M059J (cell line): ENCODE results near the gene REPS2. TPM values are rescaled to one million over a fixed set of nuclear protein-coding genes. Genes with fewer than 3 reads are reported as not detected.
A peak's percentile ranks its signal among the peaks of the same experiment; 100 is the strongest.

Experiments
- DNase-seq: peaks from one replicate; pipeline ENCODE4 v3.0.0-alpha.2; 2012; ENCODE audit warnings: low read depth
- total RNA-seq: library from RNA; depleted of rRNA; stranded (reverse); fragments of >200 nt; shearing (Covaris generic); gene quantifications from 2 replicates; pipeline ENCODE4 v1.2.3, GENCODE V29; 2014

REPS2 gene
- total RNA-seq, 1 experiment from 2014 or later, result 3.3 TPM

DNA sequence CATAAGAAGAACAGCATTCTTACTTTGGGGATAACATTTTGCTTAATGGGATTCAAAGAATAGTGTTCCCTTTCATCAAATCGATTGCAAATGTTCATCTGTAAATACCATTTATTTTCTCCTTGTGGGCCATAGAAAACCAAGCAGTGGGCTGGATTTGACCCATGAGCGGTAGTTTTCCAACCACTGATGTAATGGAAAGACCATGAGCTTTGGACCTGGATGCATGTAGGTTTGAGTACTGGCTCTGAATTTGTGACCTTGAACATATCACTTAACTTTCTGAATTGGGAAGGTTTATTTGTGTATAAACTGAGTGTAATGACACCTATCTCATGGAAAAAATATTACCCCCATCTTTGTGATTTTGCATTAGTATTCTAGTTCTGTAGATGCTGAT lies 54.3 kb downstream of the REPS2 start:
- DNase-seq, result no peak

DNA sequence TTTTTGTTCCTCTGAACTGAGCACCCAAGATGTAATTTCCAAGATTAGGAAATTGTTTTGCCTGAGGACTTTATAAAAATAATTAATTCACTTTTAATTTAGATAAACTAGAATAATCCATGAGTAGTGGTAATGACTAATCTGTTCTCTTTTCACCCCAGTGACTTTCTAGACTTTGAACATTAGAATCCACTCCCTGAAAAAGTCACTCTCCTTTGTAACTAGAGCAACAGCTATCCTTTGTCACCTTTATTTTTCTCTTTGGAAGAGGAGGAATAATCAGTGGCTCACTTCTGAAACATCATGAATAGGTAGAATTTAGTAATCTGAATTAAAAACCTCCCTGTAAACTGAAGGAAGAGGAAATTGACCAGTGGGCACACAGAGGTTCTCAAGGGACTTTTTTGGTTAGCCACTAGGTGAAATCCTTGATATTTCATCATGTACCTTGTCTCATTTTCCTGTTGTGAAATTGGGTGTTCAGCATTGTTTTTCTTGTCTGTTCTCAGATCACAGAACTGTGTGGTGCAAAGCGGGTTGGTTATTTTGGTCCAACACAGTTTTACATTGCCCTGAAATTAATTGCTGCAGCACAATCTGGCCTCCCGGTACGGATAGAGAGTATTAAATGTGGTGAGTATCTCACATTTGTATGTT lies 59.4 kb downstream of the REPS2 start:
- no peak for DNase-seq

- peak; percentile 34 for DNase-seq
These were observed 60.8 kb downstream of the REPS2 start for GRCh38 chrX:17007134-17007768.

DNA sequence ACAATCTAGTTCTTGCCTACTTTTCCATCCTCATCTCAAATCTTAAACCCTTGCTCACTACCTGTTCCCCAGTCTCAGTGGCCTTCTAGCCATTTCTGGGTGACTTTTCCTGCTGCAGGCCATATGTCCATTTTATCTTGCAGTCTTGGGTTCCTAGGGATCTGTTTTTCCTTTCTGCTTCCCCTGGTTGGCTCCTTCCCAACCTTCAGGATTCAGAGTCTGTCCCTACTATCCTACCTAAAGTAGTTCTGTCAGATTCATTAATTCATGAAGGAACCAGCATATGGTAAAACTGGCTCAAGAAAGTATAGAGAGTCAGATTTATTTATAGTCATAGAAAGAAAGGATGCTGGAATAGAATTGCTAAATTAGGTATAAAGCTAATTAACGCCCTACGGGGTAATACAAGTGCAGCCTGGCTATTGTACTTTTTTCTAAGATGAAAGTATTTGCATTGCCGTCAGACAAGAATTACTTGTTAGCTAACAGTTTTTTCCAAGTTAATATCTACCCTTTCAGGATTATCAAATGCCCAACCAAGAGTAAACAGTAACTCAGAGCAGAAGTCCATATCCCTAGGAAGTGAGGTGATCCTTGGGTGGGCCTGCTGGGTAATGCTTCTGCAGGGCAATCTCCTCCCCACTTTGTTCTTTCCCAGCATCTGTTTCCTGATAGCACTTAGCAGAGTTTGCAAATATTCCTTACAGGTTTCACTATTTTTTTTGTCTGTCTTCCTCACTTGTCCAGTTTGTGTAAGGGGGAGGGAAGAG lies 63.6 kb downstream of the REPS2 start:
- no peak for DNase-seq

DNA sequence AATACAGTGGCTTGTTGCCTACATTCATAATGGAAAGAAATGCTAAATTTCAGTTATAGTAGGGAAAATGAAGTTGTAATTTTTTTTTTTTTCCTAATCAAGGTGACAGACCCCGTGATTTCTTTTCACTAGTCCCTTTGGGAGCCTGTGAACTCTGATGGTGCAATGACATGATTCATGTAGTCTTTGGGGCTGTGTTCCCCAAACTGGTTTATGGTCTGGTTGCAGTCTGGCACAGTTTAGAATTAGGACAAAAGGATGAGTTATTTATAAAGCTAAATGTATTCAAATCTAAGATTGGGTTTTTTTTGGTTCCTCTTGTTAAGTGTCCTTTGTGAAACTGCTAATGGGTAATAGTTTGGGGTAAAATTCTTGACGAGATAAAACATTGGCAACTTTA lies 66.0 kb downstream of the REPS2 start:
- DNase-seq, result no peak

DNA sequence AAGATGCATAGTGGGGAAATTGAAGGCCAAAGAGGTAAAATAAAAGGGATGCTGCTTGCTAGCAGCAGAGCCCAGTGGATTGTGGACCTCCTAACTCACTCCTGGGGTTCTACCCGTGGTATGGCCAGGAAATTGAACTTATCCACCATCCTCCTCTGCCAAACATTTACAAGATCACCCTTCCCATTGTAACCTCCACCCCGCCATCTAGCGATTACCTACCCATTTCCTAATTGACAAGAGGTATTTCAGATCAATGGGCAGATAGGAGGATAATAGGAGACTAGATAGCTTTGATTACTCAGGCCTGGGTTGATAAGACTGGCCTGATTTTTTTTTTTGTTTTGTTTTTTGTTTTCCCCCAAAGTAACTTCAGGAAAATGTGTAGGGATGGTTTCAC lies 67.8 kb downstream of the REPS2 start:
- no peak for DNase-seq

DNA sequence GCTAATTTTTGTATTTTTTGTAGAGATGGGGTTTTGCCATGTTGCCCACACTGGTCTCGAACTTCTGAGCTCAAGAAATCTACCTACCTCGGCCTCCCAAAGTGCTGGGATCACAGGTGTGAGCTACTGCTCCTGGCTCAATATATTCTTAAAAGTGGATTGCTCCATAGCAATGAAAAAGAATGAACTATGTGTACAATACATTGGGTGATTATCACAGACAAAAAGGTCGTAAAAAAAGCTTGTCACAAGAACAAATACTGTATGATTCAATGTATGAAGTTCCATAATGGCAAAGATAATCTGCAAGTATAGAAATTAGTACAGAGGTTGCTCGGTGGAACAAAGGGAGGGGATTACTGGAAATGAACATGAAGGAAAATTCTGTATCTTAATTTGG lies 70.7 kb downstream of the REPS2 start:
- no peak for DNase-seq

DNA sequence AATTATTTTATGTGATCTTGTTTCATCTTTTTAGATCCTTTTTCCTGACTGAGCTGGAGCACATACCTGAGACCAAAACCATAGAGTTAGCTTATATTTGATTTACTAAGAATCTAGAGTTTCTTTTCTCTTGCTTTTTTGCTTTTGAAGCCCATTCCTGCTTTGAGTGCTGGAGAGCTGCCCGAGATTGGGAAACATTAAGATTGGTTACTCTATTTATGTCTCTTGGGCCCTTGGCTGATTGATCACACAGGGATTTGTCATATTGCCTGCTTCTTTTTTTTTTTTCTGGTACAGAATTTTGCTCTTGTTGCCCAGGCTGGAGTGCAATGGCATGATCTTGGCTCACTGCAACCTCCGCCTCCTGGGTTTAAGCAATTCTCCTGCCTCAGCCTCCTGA lies 73.9 kb downstream of the REPS2 start:
- no peak for DNase-seq

GRCh38 chrX:17020851-17021821 lies 74.7 kb downstream of the REPS2 start:
- no peak for DNase-seq

- peak; percentile 62 for DNase-seq
These were observed 75.6 kb downstream of the REPS2 start for GRCh38 chrX:17021851-17022604.

GRCh38 chrX:17023661-17024060 lies 77.2 kb downstream of the REPS2 start:
- DNase-seq, result no peak

GRCh38 chrX:17024886-17025285 lies 78.4 kb downstream of the REPS2 start:
- DNase-seq, result no peak

GRCh38 chrX:17025621-17026302 lies 79.3 kb downstream of the REPS2 start:
- DNase-seq, result no peak

DNA sequence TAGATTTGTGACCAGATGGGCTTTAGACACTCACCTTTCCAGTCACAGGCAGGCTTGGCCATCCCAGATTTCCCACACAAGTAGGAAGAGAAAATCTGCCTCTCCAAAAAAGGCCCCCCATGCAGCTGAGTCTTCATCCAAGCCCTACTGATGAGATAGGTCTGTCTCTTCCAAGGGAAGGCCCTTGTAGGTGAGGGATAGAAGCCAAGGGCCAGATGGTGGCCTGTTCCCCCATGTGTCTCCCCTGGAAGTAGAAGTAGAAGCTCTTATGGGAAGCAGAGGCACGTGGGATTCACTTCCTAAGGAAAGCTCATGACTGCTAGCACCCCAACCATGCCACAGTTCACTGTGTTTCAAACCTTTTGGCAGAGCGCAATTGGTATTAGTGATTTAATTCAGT lies 81.5 kb downstream of the REPS2 start:
- DNase-seq, result no peak

DNA sequence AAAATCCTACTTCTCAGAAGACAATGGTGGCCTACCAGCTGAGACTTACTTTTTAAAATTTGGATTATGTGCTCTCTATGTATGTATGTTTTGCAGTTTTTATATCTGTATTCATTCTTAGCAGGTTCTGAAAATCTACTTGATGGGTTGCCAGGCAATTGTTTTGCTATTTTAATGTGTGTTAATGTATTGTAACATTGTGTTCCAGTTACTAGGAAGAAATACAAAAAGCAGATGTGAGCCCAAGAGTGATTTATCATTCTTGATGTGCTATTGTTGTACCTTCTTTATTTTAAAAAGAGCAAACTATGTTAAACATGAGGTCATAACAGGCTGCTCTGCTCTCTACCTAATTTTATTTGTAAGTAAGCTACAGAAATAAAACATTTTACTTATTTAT lies 81.9 kb downstream of the REPS2 start:
- no peak for DNase-seq

DNA sequence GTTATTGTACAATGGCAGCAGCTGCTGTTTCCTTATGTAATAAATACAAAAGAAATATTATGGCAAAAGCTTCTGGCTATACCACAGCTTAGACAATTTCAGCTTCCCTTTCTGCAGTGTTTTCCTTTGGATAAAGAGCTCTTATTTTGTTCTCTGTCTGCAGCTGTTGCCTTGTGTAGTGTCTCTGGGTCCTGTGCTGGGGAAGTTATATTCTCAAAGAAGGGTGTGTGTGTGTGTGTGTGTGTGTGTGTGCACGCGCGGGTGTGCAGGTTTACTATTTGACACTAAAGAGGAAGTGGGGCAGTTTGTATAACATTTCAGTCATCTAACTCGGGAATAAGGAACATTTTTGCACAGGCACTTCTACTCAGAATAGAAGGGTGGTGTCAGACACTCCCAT lies 83.6 kb downstream of the REPS2 start:
- no peak for DNase-seq

- DNase-seq, result no peak
These were observed 84.3 kb downstream of the REPS2 start for GRCh38 chrX:17030580-17031270.

DNA sequence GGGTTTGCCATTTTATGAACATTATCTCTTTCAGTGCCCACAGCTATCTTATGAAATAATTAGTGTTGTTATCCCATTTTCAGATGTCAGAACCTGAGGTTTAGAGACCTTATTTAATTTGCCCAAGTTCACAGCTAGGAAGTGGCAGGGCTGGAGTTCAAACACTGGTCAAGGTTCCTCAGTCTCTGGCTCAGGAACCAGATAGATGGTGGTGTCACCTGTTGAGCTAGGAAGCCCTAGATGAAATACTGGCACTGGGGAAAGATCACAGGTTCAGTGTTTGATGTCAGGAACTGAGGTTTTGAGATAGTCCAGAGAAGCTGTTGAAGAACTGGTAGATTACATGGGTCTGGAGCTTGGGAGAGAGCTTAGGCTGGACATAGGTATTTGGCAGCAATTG lies 85.4 kb downstream of the REPS2 start:
- DNase-seq, result no peak

DNA sequence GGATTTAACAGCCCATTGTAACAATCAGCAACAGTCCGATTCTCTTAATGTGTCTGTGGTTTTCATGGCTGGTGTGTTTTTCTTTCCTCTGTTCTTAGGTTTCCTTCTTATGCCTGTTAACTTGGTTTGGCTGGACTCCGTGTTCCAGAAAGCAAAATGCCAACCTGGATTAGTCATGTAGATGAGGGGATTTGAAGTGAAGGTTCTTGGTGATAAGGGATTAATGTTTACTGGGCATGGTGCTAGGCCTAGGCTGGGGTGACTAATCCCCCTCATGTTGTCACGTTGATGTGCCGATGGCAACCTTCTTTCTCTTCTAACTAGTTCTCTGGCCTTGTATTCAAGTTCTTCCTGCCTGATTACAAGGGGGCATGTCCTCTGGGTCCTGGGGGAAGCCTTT lies 85.9 kb downstream of the REPS2 start:
- peak; percentile 97 for DNase-seq

DNA sequence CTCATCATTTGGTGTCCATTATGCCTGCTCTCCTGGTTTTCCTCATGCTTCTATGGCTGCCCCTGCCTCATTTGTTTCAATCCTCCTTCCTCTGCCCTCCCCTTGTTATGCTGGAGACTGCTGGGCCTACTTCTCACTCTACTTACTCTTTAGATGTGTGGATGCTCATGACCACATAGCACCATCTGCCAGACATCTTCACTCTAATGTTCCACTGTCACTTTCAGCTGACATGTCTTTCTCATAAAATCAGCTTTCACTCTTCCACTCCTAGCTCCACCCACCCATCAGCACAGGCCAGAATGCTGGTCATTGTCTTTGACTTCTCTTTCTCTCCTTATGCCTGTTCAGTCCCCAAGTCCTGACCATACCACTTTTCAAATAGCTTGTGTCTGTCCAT lies 86.8 kb downstream of the REPS2 start:
- no peak for DNase-seq
